ENCODE measurements around the gene MAPKAPK5.

MAPKAPK5 gene

DNA sequence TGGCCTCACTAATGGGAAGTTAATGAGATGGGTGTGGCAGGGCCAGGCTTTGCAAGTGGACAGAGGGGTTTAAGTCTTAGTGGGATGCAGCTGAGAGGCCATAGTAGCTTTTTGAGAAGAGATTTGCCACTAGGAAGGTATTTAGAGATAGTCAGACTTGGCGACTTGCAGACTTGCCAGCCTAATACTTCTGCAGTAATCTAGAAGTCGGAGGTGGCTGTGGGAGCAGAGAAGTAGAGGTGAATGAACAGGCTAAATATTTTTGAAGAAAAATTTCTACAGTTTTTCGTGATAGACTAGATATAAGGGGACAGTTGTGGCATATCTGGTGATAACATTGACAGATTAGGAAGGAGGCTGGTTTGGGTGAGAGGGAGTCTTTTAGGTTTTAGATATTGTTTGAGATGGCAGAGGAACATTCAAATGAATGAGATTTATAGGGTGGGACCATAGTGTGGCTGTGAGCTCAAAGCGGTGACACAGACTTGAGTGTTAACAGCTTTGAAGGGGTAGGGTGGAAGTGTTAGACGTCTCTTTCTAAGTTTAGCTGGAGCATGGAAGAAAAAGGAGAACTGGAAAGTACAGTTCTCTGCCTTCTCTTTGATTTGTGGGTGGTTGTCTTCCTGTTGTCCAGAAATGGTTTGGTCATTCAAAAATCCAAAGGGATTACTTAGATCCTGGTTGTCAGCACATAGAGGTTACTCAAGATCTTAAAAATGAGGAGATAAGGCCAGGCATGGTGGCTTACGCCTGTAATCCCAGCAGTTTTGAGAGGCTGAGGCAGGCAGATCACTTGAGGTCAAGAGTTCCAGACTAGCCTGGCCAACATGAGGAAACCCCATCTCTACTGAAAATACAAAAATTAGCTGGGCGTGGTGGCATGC lies 44.9 kb downstream of the MAPKAPK5 start:
- H3K36me3 ChIP-seq (ENCODE audit: control insufficient read depth, insufficient read depth, low read length): peaks cover 30% of the 10 kb centered on the region; the same call in 1 of the 2 replicates
- no peaks in the 10 kb centered on the region for H3K4me1 ChIP-seq (ENCODE audit: control insufficient read depth, insufficient read depth, low read length)
- H3K9me3 ChIP-seq (ENCODE audit: control insufficient read depth, insufficient read depth, low read length): no peaks in the 10 kb centered on the region
- WGBS (ENCODE audit: insufficient coverage, insufficient read length): no CpG with 5 or more reads among the region's 7 CpGs
- H3K27ac ChIP-seq (ENCODE audit: low read length): no peak overlapping the region
- no peaks in the 10 kb centered on the region for H3K27me3 ChIP-seq (ENCODE audit: control insufficient read depth, insufficient read depth, low read length)
- DNase-seq (ENCODE audit: low read depth, low spot score): no peak
- H3K4me3 ChIP-seq (ENCODE audit: low read length): no peak overlapping the region

DNA sequence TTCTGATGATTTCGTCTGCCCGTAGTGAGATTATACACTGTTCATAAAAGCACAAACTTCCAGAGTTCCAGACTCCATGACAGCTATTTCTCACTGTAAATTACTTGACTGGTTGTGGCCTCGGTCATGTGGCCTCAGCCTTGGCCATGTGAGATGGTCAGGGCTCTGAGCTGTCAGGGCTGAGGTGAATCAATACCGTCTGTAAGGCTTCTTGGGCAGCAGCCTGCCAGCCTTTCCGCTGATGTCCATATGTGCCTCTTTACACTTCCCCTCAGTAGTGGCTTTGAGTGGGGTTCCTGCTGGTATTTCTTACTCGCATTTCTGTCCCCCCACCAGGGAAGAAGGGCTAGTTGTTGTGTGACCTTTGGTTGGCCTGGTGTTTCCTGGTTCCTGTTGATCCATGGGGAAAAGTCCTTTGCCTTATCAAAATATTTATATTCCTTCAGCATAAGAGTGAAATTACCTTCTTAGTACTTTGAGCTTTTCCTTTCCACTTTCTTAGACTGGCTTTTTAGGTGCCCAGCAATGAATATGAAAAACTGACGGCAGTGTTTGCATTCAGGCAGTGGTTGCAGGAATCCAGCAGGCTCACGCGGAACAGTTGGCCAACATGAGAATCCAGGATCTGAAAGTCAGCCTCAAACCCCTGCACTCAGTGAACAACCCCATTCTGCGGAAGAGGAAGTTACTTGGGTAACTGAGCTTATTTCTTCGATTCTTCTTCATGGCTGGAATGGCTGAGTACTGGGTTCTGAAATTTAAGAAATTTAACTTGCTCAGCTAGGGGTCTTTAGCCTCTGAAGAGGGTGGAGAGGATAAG lies 46.1 kb downstream of the MAPKAPK5 start:
- WGBS (ENCODE audit: insufficient coverage, insufficient read length): no CpG with 5 or more reads among the region's 11 CpGs
- Histone ChIP-seq H3K4me1 (ENCODE audit: control insufficient read depth, insufficient read depth, low read length) (no peaks in the 10 kb centered on the region), H3K4me3 (ENCODE audit: low read length) (no peak overlapping the region), H3K36me3 (ENCODE audit: control insufficient read depth, insufficient read depth, low read length) (peaks cover 32% of the 10 kb centered on the region; the same call in 1 of the 2 replicates), H3K27me3 (ENCODE audit: control insufficient read depth, insufficient read depth, low read length) (no peaks in the 10 kb centered on the region), H3K9me3 (ENCODE audit: control insufficient read depth, insufficient read depth, low read length) (no peaks in the 10 kb centered on the region), H3K27ac (ENCODE audit: low read length) (no peak overlapping the region)
- no peak for DNase-seq (ENCODE audit: low read depth, low spot score)

DNA sequence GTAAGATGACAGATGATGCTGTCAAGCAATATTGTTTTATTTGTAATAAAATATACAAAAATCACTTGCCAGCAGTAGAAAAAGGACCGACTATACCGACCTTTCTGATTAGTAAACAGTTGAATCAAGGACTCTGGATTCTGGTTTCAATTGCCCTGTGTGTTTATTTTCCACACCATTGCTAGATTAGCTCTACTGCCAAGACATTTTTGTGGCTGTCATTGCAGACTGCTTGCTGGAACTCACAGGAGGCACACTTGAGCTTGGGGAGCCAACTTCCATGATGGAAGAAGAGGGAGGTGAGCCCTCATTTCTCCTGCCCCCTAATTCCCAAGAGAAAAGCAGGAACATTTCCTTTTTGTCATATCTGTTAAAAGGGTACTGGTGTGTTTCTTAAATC lies 51.3 kb downstream of the MAPKAPK5 start:
- no peak for DNase-seq (ENCODE audit: low read depth, low spot score)
- no CpG with 5 or more reads among the region's 2 CpGs for WGBS (ENCODE audit: insufficient coverage, insufficient read length)
- no peaks in the 10 kb centered on the region for H3K4me1 ChIP-seq (ENCODE audit: control insufficient read depth, insufficient read depth, low read length)
- no peak overlapping the region for H3K27ac ChIP-seq (ENCODE audit: low read length)
- H3K27me3 ChIP-seq (ENCODE audit: control insufficient read depth, insufficient read depth, low read length): no peaks in the 10 kb centered on the region
- H3K4me3 ChIP-seq (ENCODE audit: low read length): no peak overlapping the region
- peaks cover 16% of the 10 kb centered on the region; the same call in 1 of the 2 replicates for H3K36me3 ChIP-seq (ENCODE audit: control insufficient read depth, insufficient read depth, low read length)
- no peaks in the 10 kb centered on the region for H3K9me3 ChIP-seq (ENCODE audit: control insufficient read depth, insufficient read depth, low read length)

DNA sequence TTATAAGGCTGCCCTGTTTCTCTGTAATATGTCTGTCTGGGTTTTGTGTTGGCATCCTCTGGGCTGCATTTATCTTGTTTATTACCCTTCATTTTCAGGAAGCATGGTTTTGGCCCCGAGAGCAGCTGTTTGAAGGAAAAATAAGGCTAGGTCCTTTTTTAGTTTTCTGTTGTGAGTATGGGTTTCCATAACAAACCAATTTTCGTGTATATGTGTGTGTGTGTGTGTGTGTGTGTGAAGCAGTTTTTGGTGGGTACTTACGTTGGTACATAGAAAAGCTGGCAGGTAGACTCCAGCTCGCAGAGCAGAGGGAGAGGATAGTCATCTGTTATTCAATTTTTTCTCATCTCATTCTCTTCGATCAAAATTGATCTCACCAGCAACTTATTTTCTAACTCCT lies 52.5 kb downstream of the MAPKAPK5 start:
- Histone ChIP-seq H3K4me1 (ENCODE audit: control insufficient read depth, insufficient read depth, low read length) (no peaks in the 10 kb centered on the region), H3K36me3 (ENCODE audit: control insufficient read depth, insufficient read depth, low read length) (peaks cover 15% of the 10 kb centered on the region; the same call in 1 of the 2 replicates), H3K27me3 (ENCODE audit: control insufficient read depth, insufficient read depth, low read length) (no peaks in the 10 kb centered on the region), H3K9me3 (ENCODE audit: control insufficient read depth, insufficient read depth, low read length) (no peaks in the 10 kb centered on the region), H3K27ac (ENCODE audit: low read length) (no peak overlapping the region), H3K4me3 (ENCODE audit: low read length) (no peak overlapping the region)
- no peak for DNase-seq (ENCODE audit: low read depth, low spot score)
- WGBS (ENCODE audit: insufficient coverage, insufficient read length): no CpG with 5 or more reads among the region's 5 CpGs

DNA sequence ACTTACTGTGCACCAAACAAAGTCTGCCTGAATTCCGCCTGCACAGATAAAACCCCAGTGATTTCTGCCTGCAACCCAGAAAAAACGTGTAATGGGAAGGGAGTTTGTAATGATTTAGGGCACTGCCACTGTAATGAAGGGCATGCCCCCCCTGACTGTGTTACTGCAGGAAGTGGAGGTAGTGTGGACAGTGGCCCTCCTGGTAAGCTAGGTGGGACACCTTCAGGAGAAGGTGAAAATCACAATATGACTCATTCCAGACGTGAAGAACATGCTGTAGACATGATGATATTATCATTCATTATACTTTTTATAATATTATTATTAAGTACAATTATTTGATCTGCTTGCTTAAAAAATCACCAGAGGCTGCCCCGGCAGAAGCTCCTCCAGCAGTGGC lies 59.2 kb downstream of the MAPKAPK5 start:
- WGBS (ENCODE audit: insufficient coverage, insufficient read length): no CpG with 5 or more reads among the region's 4 CpGs
- Histone ChIP-seq H3K27ac (ENCODE audit: low read length) (no peak overlapping the region), H3K4me1 (ENCODE audit: control insufficient read depth, insufficient read depth, low read length) (no peaks in the 10 kb centered on the region), H3K36me3 (ENCODE audit: control insufficient read depth, insufficient read depth, low read length) (peaks cover 3% of the 10 kb centered on the region; the same call in 1 of the 2 replicates), H3K27me3 (ENCODE audit: control insufficient read depth, insufficient read depth, low read length) (no peaks in the 10 kb centered on the region), H3K4me3 (ENCODE audit: low read length) (no peak overlapping the region), H3K9me3 (ENCODE audit: control insufficient read depth, insufficient read depth, low read length) (no peaks in the 10 kb centered on the region)
- DNase-seq (ENCODE audit: low read depth, low spot score): no peak

DNA sequence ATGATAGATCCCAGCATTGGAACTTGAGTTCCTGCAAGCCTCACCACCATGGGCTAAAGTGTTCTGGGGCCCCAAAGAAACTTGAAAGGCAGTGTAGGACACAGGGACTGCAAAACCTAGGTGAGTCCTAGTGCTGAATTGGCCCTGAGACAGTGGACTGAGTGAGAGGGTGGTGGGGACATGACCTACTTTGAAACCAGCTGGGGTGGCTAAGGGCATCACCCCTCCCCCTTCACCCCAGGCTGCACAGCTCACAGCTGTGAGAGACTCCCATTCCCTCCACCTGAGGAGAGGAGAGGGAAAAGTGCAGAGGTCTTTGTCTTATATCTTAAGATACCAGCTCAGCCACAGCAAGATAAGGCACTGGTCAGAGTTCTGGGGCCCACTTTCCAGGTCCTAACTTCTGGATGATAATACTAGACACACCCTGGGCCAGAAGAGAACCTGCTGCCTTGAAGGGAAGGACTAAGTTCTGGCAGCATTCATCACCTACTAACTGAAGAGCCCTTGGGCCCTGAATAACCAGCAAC lies 62.5 kb downstream of the MAPKAPK5 start:
- Histone ChIP-seq H3K4me1 (ENCODE audit: control insufficient read depth, insufficient read depth, low read length) (no peaks in the 10 kb centered on the region), H3K4me3 (ENCODE audit: low read length) (no peak overlapping the region), H3K27me3 (ENCODE audit: control insufficient read depth, insufficient read depth, low read length) (no peaks in the 10 kb centered on the region), H3K27ac (ENCODE audit: low read length) (no peak overlapping the region), H3K36me3 (ENCODE audit: control insufficient read depth, insufficient read depth, low read length) (no peaks in the 10 kb centered on the region), H3K9me3 (ENCODE audit: control insufficient read depth, insufficient read depth, low read length) (no peaks in the 10 kb centered on the region)
- no peak for DNase-seq (ENCODE audit: low read depth, low spot score)

DNA sequence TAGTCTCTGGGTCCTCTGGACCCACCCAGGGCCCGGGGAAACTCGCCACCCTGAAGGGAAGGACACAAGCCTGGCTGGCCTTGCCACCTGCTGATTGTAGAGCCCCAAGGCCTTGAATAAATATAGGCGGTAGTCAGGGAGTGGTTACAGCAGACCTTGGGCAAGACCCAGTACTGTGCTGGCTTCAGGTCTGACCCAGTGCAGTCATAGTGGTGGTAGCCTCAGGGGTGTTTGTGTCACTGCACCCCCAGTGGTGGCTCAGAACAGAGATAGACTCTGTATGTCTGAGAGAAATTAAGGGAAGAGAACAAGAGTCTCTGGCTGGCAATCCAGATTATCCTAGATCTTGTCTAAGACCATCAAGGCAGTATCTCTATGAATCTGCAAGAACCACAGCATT lies 63.5 kb downstream of the MAPKAPK5 start:
- no peak for DNase-seq (ENCODE audit: low read depth, low spot score)
- Histone ChIP-seq H3K4me3 (ENCODE audit: low read length) (no peak overlapping the region), H3K27me3 (ENCODE audit: control insufficient read depth, insufficient read depth, low read length) (no peaks in the 10 kb centered on the region), H3K9me3 (ENCODE audit: control insufficient read depth, insufficient read depth, low read length) (no peaks in the 10 kb centered on the region), H3K27ac (ENCODE audit: low read length) (no peak overlapping the region), H3K4me1 (ENCODE audit: control insufficient read depth, insufficient read depth, low read length) (no peaks in the 10 kb centered on the region), H3K36me3 (ENCODE audit: control insufficient read depth, insufficient read depth, low read length) (no peaks in the 10 kb centered on the region)
- WGBS (ENCODE audit: insufficient coverage, insufficient read length): no CpG with 5 or more reads among the region's 3 CpGs

DNA sequence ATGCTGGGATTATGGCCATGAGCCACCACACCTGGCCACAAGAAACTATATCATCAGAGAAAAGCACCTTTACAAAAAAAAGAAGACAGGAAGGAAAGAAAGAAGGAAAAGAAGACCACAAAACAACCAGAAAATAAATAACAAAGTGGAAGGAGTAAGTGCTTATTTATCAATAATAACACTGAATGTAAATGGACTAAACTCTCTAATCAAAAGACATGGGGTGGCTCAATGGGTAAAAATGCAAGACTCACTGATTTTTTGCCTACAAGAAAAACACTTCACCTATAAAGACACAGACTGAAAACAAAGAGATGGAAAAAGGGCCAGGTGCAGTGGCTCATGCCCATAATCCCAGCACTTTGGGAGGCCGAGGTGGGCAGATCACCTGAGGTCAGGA lies 65.7 kb downstream of the MAPKAPK5 start:
- no CpG with 5 or more reads among the region's 1 CpG for WGBS (ENCODE audit: insufficient coverage, insufficient read length)
- H3K36me3 ChIP-seq (ENCODE audit: control insufficient read depth, insufficient read depth, low read length): no peaks in the 10 kb centered on the region
- H3K4me3 ChIP-seq (ENCODE audit: low read length): no peak overlapping the region
- no peaks in the 10 kb centered on the region for H3K9me3 ChIP-seq (ENCODE audit: control insufficient read depth, insufficient read depth, low read length)
- H3K27me3 ChIP-seq (ENCODE audit: control insufficient read depth, insufficient read depth, low read length): no peaks in the 10 kb centered on the region
- DNase-seq (ENCODE audit: low read depth, low spot score): no peak
- no peak overlapping the region for H3K27ac ChIP-seq (ENCODE audit: low read length)
- H3K4me1 ChIP-seq (ENCODE audit: control insufficient read depth, insufficient read depth, low read length): no peaks in the 10 kb centered on the region

DNA sequence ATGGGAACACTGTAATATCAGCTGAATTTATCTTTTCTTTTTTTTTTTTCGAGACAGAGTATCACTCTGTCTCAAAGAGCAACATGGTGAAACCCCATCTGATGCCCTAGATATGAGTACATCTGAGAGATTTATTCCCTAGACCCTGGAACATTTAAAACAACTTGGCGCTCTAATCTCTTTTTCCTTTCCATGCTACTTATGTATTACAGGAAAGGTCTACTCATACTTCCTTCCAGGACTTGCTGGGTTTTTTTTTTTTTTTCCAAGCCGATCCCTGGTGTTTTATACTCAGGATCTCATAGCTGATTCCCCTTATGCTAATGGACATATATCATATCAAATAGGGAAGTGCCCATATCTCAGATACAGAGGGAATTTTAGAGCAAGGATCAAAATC lies 83.1 kb downstream of the MAPKAPK5 start:
- no peak overlapping the region for H3K27ac ChIP-seq (ENCODE audit: low read length)
- no peaks in the 10 kb centered on the region for H3K4me1 ChIP-seq (ENCODE audit: control insufficient read depth, insufficient read depth, low read length)
- no CpG with 5 or more reads among the region's 3 CpGs for WGBS (ENCODE audit: insufficient coverage, insufficient read length)
- no peak overlapping the region for H3K4me3 ChIP-seq (ENCODE audit: low read length)
- H3K27me3 ChIP-seq (ENCODE audit: control insufficient read depth, insufficient read depth, low read length): no peaks in the 10 kb centered on the region
- no peaks in the 10 kb centered on the region for H3K9me3 ChIP-seq (ENCODE audit: control insufficient read depth, insufficient read depth, low read length)
- no peak for DNase-seq (ENCODE audit: low read depth, low spot score)
- no peaks in the 10 kb centered on the region for H3K36me3 ChIP-seq (ENCODE audit: control insufficient read depth, insufficient read depth, low read length)

DNA sequence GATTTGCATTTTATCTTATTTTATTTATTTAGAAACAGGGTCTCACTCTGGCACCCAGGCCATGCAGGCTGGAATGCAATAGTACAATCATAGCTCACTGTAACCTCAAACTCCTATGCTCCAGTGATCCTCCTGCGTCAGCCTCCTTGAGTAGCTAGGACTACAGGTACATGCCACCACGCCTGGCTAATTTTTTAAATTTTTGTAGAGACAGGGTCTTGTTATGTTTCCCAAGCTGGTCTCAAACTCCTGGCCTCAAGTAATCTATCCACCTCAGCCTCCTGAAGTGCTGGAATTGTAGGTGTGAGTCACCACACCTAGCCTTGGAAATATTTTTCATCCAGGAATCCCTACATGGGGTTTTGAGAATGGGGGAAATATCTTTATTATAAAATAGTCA lies 84.6 kb downstream of the MAPKAPK5 start:
- Histone ChIP-seq H3K4me3 (ENCODE audit: low read length) (no peak overlapping the region), H3K4me1 (ENCODE audit: control insufficient read depth, insufficient read depth, low read length) (no peaks in the 10 kb centered on the region), H3K27me3 (ENCODE audit: control insufficient read depth, insufficient read depth, low read length) (no peaks in the 10 kb centered on the region), H3K27ac (ENCODE audit: low read length) (no peak overlapping the region), H3K36me3 (ENCODE audit: control insufficient read depth, insufficient read depth, low read length) (no peaks in the 10 kb centered on the region), H3K9me3 (ENCODE audit: control insufficient read depth, insufficient read depth, low read length) (no peaks in the 10 kb centered on the region)
- no CpG with 5 or more reads among the region's 2 CpGs for WGBS (ENCODE audit: insufficient coverage, insufficient read length)
- no peak for DNase-seq (ENCODE audit: low read depth, low spot score)

Data from iPS DF 6.9 (cell line).